UCSD-AML1 (cell line): ENCODE data around the gene PEAR1.
A peak's percentile ranks its signal among the peaks of the same experiment; 100 is the strongest.

Experiments
- DNase-seq: peaks from one replicate; lab custom pipeline; 2025; ENCODE audit not compliant: unreplicated experiment; lab: John Stamatoyannopoulos, UW

PEAR1 gene

GRCh38 chr1:156958247-156958714 lies 64.8 kb downstream of the PEAR1 start:
- peak; percentile 45 for DNase-seq

GRCh38 chr1:156959414-156959813 lies 65.9 kb downstream of the PEAR1 start:
- DNase-seq = no peak

GRCh38 chr1:156959925-156960324 lies 66.4 kb downstream of the PEAR1 start:
- DNase-seq = no peak

DNA sequence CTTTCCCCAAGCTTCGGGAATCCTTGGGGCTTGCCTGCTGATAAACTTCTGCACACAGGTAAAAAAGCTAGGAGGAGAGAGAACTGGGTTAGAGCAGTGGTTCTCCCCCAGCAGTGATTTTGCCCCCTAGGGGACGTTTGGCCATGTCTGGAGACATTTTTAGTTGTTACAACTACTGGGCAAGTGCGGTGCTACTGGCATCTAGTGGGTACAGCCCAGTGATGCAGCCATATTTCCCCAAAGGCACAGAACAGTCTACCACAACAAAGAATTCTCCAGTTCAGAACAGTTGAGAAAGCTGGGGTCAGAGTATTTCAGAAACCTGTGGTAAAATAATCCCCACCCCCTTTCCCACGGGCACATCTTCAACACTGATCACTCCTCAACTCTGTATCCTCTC lies 68.2 kb downstream of the PEAR1 start:
- DNase-seq = peak; percentile 23

DNA sequence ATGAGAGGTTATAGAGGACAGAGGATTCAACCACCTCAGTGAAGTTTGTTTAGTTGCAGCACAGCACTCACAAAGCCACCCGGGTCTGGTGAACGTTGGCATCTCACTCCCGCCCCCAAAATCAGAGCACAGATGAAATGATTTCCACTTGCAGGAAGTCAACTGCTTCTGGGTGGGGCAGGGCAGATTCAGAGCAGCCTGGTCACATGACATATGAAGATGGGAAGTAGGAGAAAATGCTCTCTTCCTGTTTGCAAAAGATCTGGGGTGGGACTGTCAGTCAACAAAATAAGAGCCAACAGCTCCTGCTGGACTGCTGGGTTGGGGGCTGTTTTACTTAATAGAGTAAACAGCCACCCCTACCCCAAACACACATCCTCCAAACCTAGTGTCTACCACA lies 70.1 kb downstream of the PEAR1 start:
- DNase-seq = peak; percentile 24

DNA sequence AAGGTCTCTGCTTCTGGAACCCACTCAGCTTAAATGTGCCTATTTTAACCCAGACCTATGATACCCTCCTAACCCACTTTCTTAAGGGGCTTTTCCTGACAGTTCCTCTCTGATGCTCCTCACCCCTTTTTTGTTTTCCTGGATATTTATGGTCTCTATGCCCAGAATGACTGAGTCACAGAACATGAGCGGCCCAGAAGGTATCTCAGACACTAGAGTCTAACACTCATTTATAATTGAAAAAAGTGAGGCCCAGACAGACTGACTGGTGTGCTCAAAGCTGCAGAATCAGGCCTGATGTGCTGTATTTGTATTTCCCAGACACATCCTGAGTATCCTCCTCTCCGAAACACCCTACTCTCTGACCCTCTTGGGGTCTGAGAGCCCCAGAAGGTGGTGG lies 70.9 kb downstream of the PEAR1 start:
- no peak for DNase-seq
